Smooth muscle cell (in vitro differentiated cells): ENCODE measurements around the gene GSDMA. TPM values are rescaled to one million over a fixed set of nuclear protein-coding genes. Genes with fewer than 3 reads are reported as not detected.

ENCODE experiments used
- DNase-seq: peaks from one replicate; lab custom pipeline; 2025; ENCODE audit not compliant: unreplicated experiment; lab: John Stamatoyannopoulos, UW
- H2AFZ ChIP-seq: fragments of 200-600 bp; sonication (generic); 2 replicates; pipeline ENCODE4 v1.6.0; 2016; ENCODE audit warnings: antibody characterized with exemption, low read depth, mild to moderate bottlenecking
- H3F3A ChIP-seq: fragments of 200-600 bp; sonication (generic); 2 replicates; pipeline ENCODE4 v1.6.0; 2017; ENCODE audit warnings: antibody characterized with exemption, low read depth
- H3K27ac ChIP-seq: fragments of 200-600 bp; sonication (generic); 2 replicates; pipeline ENCODE4 v1.5.1; 2016; ENCODE audit warnings: low read depth, mild to moderate bottlenecking
- H3K27me3 ChIP-seq: fragments of 200-600 bp; sonication (generic); 2 replicates; pipeline ENCODE4 v1.6.1; 2016; ENCODE audit warnings: low read depth, mild to moderate bottlenecking
- H3K36me3 ChIP-seq: fragments of 200-600 bp; sonication (generic); 2 replicates; pipeline ENCODE4 v1.5.1; 2016; ENCODE audit warnings: low read depth
- H3K4me1 ChIP-seq: fragments of 200-600 bp; sonication (generic); 2 replicates; pipeline ENCODE4 v1.5.1; 2016; ENCODE audit warnings: low read depth
- H3K4me2 ChIP-seq: fragments of 200-600 bp; sonication (generic); 2 replicates; pipeline ENCODE4 v1.6.0; 2016; ENCODE audit warnings: mild to moderate bottlenecking
- H3K4me3 ChIP-seq: fragments of 200-600 bp; sonication (generic); 2 replicates; pipeline ENCODE4 v1.5.1; 2016; ENCODE audit warnings: mild to moderate bottlenecking
- H3K79me2 ChIP-seq: fragments of 200-600 bp; sonication (generic); 2 replicates; pipeline ENCODE4 v1.6.0; 2016; ENCODE audit warnings: low read depth, mild to moderate bottlenecking
- H3K9ac ChIP-seq: fragments of 200-600 bp; sonication (generic); 2 replicates; pipeline ENCODE4 v1.6.0; 2016; ENCODE audit warnings: low read depth
- H3K9me3 ChIP-seq: fragments of 200-600 bp; sonication (generic); replicated peaks from 2 replicates; pipeline ENCODE4 v1.5.1; 2016; ENCODE audit warnings: low read depth
- H4K20me1 ChIP-seq: fragments of 200-600 bp; sonication (generic); 2 replicates; pipeline ENCODE4 v1.6.0; 2016; ENCODE audit warnings: low read depth
- CTCF ChIP-seq: fragments of 200-600 bp; sonication (generic); IDR thresholded peaks from 2 replicates; pipeline ENCODE4 v1.5.1; 2017; ENCODE audit warnings: borderline replicate concordance, mild to moderate bottlenecking, antibody characterized with exemption; ENCODE audit not compliant: insufficient read depth, poor library complexity, severe bottlenecking
- WGBS: methylation state at CpG from one replicate; pipeline ENCODE4 v1.1.7; 2016; ENCODE audit warnings: low lambda C conversion rate; 5-methylcytosine and 5-hydroxymethylcytosine counted together
- polyA plus RNA-seq: library from polyadenylated mRNA; unstranded; fragments of >200 nt; fragmentation: Nextera tagmentation; extraction: Ambion mirVana; gene quantifications from 2 replicates; pipeline ENCODE4 v1.2.1, GENCODE V29; 2016
- total RNA-seq: library from RNA; depleted of rRNA; stranded (reverse); fragments of >200 nt; gene quantifications from 2 replicates; pipeline ENCODE4 v1.2.3, GENCODE V29; 2014

Gene GSDMA
- total and polyA plus RNA-seq, 2 experiments from 2014 or later: 0.31 to 0.50 TPM

GRCh38 chr17:39949028-39949427 is 13.8 kb upstream of the GSDMA start:
- Histone ChIP-seq H3F3A (no peaks in the 10 kb centered on the region), H3K9ac (no peak overlapping the region), H2AFZ (no peak overlapping the region), H3K79me2 (no peaks in the 10 kb centered on the region), H3K4me1 (no peaks in the 10 kb centered on the region), H4K20me1 (no peaks in the 10 kb centered on the region), H3K27ac (no peak overlapping the region), H3K4me3 (no peak overlapping the region), H3K27me3 (no peaks in the 10 kb centered on the region), H3K4me2 (no peak overlapping the region), H3K36me3 (no peaks in the 10 kb centered on the region), H3K9me3 (no peaks in the 10 kb centered on the region)
- WGBS: 88% methylated on average over 2 of the region's 2 CpGs
- DNase-seq: no peak
- no peak for TF ChIP-seq CTCF

- no peaks in the 10 kb centered on the region for H3K4me1 ChIP-seq
- 94% methylated on average over 2 of the region's 5 CpGs for WGBS
- H3K9ac ChIP-seq: no peak overlapping the region
- no peaks in the 10 kb centered on the region for H4K20me1 ChIP-seq
- H3K4me2 ChIP-seq: no peak overlapping the region
- H3K27ac ChIP-seq: no peak overlapping the region
- H2AFZ ChIP-seq: no peak overlapping the region
- H3K27me3 ChIP-seq: no peaks in the 10 kb centered on the region
- no peak for TF ChIP-seq CTCF
- H3K9me3 ChIP-seq: no peaks in the 10 kb centered on the region
- H3K4me3 ChIP-seq: no peak overlapping the region
- no peaks in the 10 kb centered on the region for H3F3A ChIP-seq
- no peaks in the 10 kb centered on the region for H3K79me2 ChIP-seq
- H3K36me3 ChIP-seq: no peaks in the 10 kb centered on the region
- no peak for DNase-seq
Observed at GRCh38 chr17:39950871-39951348, 11.9 kb upstream of the GSDMA start.

GRCh38 chr17:39951924-39952679 is 10.7 kb upstream of the GSDMA start:
- H3K4me3 ChIP-seq: peak overlapping the region; percentile 32
- no peaks in the 10 kb centered on the region for H3K79me2 ChIP-seq
- no peaks in the 10 kb centered on the region for H4K20me1 ChIP-seq
- H3K9me3 ChIP-seq: no peaks in the 10 kb centered on the region
- H3F3A ChIP-seq: no peaks in the 10 kb centered on the region
- H2AFZ ChIP-seq: no peak overlapping the region
- no peak for DNase-seq
- peak overlapping the region; percentile 81 for H3K4me2 ChIP-seq
- no peaks in the 10 kb centered on the region for H3K4me1 ChIP-seq
- H3K9ac ChIP-seq: no peak overlapping the region
- TF ChIP-seq CTCF: no peak
- no peaks in the 10 kb centered on the region for H3K36me3 ChIP-seq
- H3K27ac ChIP-seq: no peak overlapping the region
- WGBS: 63% methylated on average over 22 of the region's 22 CpGs
- H3K27me3 ChIP-seq: no peaks in the 10 kb centered on the region
